HEK293 (cell line): ENCODE measurements around the gene LEPR.

ENCODE experiments used
- BCL11B ChIP-seq: fragments of 450-650 bp; formaldehyde crosslinking; IDR thresholded peaks from 2 replicates; pipeline ENCODE4 v1.5.1; 2016; ENCODE audit warnings: low read depth, missing biosample characterization, missing genetic modification characterization
- GLIS1 ChIP-seq: fragments of 450-650 bp; formaldehyde crosslinking; IDR thresholded peaks from 2 replicates; pipeline ENCODE4 v1.5.1; 2016; ENCODE audit warnings: missing biosample characterization, missing genetic modification characterization
- KLF1 ChIP-seq: fragments of 450-650 bp; formaldehyde crosslinking; IDR thresholded peaks from 2 replicates; pipeline ENCODE4 v1.5.1; 2016; ENCODE audit warnings: missing biosample characterization, missing genetic modification characterization
- SCRT2 ChIP-seq: fragments of 450-650 bp; formaldehyde crosslinking; IDR thresholded peaks from 2 replicates; pipeline ENCODE4 v1.5.1; 2016; ENCODE audit warnings: missing biosample characterization, missing genetic modification characterization
- WT1 ChIP-seq: fragments of 450-650 bp; formaldehyde crosslinking; IDR thresholded peaks from 2 replicates; pipeline ENCODE4 v1.5.1; 2016; ENCODE audit warnings: missing biosample characterization, missing genetic modification characterization
- ZBTB1 ChIP-seq: fragments of 450-650 bp; formaldehyde crosslinking; IDR thresholded peaks from 2 replicates; pipeline ENCODE4 v1.5.1; 2016; ENCODE audit warnings: missing biosample characterization, missing genetic modification characterization
- ZBTB17 ChIP-seq: fragments of 450-650 bp; formaldehyde crosslinking; IDR thresholded peaks from 2 replicates; pipeline ENCODE4 v1.5.1; 2016; ENCODE audit warnings: missing biosample characterization, missing genetic modification characterization
- ZBTB21 ChIP-seq: fragments of 450-650 bp; formaldehyde crosslinking; IDR thresholded peaks from 2 replicates; pipeline ENCODE4 v1.5.1; 2017; ENCODE audit warnings: missing biosample characterization, missing genetic modification characterization
- ZFP3 ChIP-seq: fragments of 450-650 bp; formaldehyde crosslinking; IDR thresholded peaks from 2 replicates; pipeline ENCODE4 v1.5.1; 2016; ENCODE audit warnings: low read depth, missing biosample characterization, missing genetic modification characterization
- ZNF112 ChIP-seq: fragments of 450-650 bp; formaldehyde crosslinking; IDR thresholded peaks from 2 replicates; pipeline ENCODE4 v1.5.0; 2017; ENCODE audit warnings: missing biosample characterization, missing genetic modification characterization
- ZNF138 ChIP-seq: fragments of 450-650 bp; formaldehyde crosslinking; IDR thresholded peaks from 2 replicates; pipeline ENCODE4 v1.5.1; 2016; ENCODE audit warnings: missing biosample characterization, missing genetic modification characterization, borderline replicate concordance
- ZNF2 ChIP-seq: fragments of 450-650 bp; formaldehyde crosslinking; IDR thresholded peaks from 2 replicates; pipeline ENCODE4 v1.5.1; 2016; ENCODE audit warnings: missing biosample characterization, missing genetic modification characterization
- ZNF214 ChIP-seq: fragments of 450-650 bp; formaldehyde crosslinking; IDR thresholded peaks from 2 replicates; pipeline ENCODE4 v1.5.1; 2017; ENCODE audit warnings: missing biosample characterization, mild to moderate bottlenecking, missing genetic modification characterization, borderline replicate concordance
- ZNF221 ChIP-seq: fragments of 450-650 bp; formaldehyde crosslinking; IDR thresholded peaks from 2 replicates; pipeline ENCODE4 v1.5.1; 2017; ENCODE audit warnings: missing biosample characterization, missing genetic modification characterization, borderline replicate concordance
- ZNF302 ChIP-seq: fragments of 450-650 bp; formaldehyde crosslinking; IDR thresholded peaks from 2 replicates; pipeline ENCODE4 v1.5.1; 2016; ENCODE audit warnings: missing biosample characterization, missing genetic modification characterization, low read depth
- ZNF311 ChIP-seq: fragments of 450-650 bp; formaldehyde crosslinking; IDR thresholded peaks from 2 replicates; pipeline ENCODE4 v1.5.1; 2017; ENCODE audit warnings: missing biosample characterization, missing genetic modification characterization, borderline replicate concordance
- ZNF37A ChIP-seq: fragments of 450-650 bp; IDR thresholded peaks from 2 replicates; pipeline ENCODE4 v1.5.1; 2018; ENCODE audit warnings: missing biosample characterization, missing genetic modification characterization
- ZNF433 ChIP-seq: fragments of 450-650 bp; formaldehyde crosslinking; IDR thresholded peaks from 2 replicates; pipeline ENCODE4 v1.5.1; 2016; ENCODE audit warnings: missing biosample characterization, missing genetic modification characterization, low read depth
- ZNF473 ChIP-seq: fragments of 450-650 bp; formaldehyde crosslinking; IDR thresholded peaks from 2 replicates; pipeline ENCODE4 v1.5.1; 2017; ENCODE audit warnings: missing biosample characterization, missing genetic modification characterization
- ZNF488 ChIP-seq: fragments of 450-650 bp; formaldehyde crosslinking; IDR thresholded peaks from 2 replicates; pipeline ENCODE4 v1.5.1; 2016; ENCODE audit warnings: missing biosample characterization, missing genetic modification characterization
- ZNF510 ChIP-seq: fragments of 450-650 bp; formaldehyde crosslinking; IDR thresholded peaks from 2 replicates; pipeline ENCODE4 v1.5.1; 2018; ENCODE audit warnings: mild to moderate bottlenecking, missing genetic modification characterization, missing biosample characterization; ENCODE audit not compliant: insufficient replicate concordance
- ZNF571 ChIP-seq: fragments of 450-650 bp; formaldehyde crosslinking; IDR thresholded peaks from 2 replicates; pipeline ENCODE4 v1.5.0; 2017; ENCODE audit warnings: missing biosample characterization, missing genetic modification characterization
- ZNF623 ChIP-seq: fragments of 450-650 bp; formaldehyde crosslinking; IDR thresholded peaks from 2 replicates; pipeline ENCODE4 v1.5.1; 2016; ENCODE audit warnings: missing biosample characterization, missing genetic modification characterization
- ZNF624 ChIP-seq: fragments of 450-650 bp; formaldehyde crosslinking; IDR thresholded peaks from 2 replicates; pipeline ENCODE4 v1.5.1; 2017; ENCODE audit warnings: missing biosample characterization, missing genetic modification characterization
- ZNF629 ChIP-seq: fragments of 450-650 bp; formaldehyde crosslinking; IDR thresholded peaks from 2 replicates; pipeline ENCODE4 v1.5.1; 2017; ENCODE audit warnings: missing biosample characterization, missing genetic modification characterization
- ZNF830 ChIP-seq: fragments of 450-650 bp; IDR thresholded peaks from 2 replicates; pipeline ENCODE4 v1.5.0; 2018; ENCODE audit warnings: missing biosample characterization, missing genetic modification characterization, low read depth, mild to moderate bottlenecking, moderate library complexity
- ZSCAN4 ChIP-seq: fragments of 450-650 bp; formaldehyde crosslinking; IDR thresholded peaks from 2 replicates; pipeline ENCODE4 v1.5.1; 2017; ENCODE audit warnings: missing biosample characterization, missing genetic modification characterization
- TF ChIP-seq, protein P1 (sequence below): fragments of 450-650 bp; formaldehyde crosslinking; IDR thresholded peaks from 2 replicates; pipeline ENCODE4 v1.5.1; 2017; ENCODE audit warnings: missing biosample characterization, missing genetic modification characterization
- TF ChIP-seq, protein P2 (sequence below): fragments of 450-650 bp; formaldehyde crosslinking; IDR thresholded peaks from 2 replicates; pipeline ENCODE4 v1.5.1; 2016; ENCODE audit warnings: missing biosample characterization, missing genetic modification characterization
- TF ChIP-seq, protein P3 (sequence below): fragments of 450-650 bp; formaldehyde crosslinking; IDR thresholded peaks from 2 replicates; pipeline ENCODE4 v1.5.1; 2016; ENCODE audit warnings: missing biosample characterization, missing genetic modification characterization
- TF ChIP-seq, protein P4 (sequence below): fragments of 450-650 bp; formaldehyde crosslinking; IDR thresholded peaks from 2 replicates; pipeline ENCODE4 v1.5.1; 2016; ENCODE audit warnings: missing biosample characterization, missing genetic modification characterization

LEPR gene

GRCh38 chr1:65420590-65421350 lies at the start of gene LEPR, which contains the start of gene LEPROT (continued):
- no peak for TF ChIP-seq ZNF302 (tag by site-specific recombination)
- TF ChIP-seq ZNF37A (tag by site-specific recombination) = no peak
- TF ChIP-seq, protein P1, sequence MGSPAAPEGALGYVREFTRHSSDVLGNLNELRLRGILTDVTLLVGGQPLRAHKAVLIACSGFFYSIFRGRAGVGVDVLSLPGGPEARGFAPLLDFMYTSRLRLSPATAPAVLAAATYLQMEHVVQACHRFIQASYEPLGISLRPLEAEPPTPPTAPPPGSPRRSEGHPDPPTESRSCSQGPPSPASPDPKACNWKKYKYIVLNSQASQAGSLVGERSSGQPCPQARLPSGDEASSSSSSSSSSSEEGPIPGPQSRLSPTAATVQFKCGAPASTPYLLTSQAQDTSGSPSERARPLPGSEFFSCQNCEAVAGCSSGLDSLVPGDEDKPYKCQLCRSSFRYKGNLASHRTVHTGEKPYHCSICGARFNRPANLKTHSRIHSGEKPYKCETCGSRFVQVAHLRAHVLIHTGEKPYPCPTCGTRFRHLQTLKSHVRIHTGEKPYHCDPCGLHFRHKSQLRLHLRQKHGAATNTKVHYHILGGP (tag by site-specific recombination) = no peak
- TF ChIP-seq KLF1 (tag by site-specific recombination) = 0 out of 2 replicates have a peak, but pooled peaks have one; percentile 45
- TF ChIP-seq WT1 = peak; percentile 62; the same call in 1 of the 2 replicates
- no peak for TF ChIP-seq ZNF311 (tag by site-specific recombination)
- TF ChIP-seq SCRT2 (tag by site-specific recombination) = no peak
- TF ChIP-seq ZNF214 = no peak
- TF ChIP-seq ZNF488 (tag by site-specific recombination) = no peak
- no peak for TF ChIP-seq ZNF138
- TF ChIP-seq ZNF473 (tag by site-specific recombination) = no peak
- no peak for TF ChIP-seq ZBTB1
- peak; percentile 70 for TF ChIP-seq ZNF2
- TF ChIP-seq ZNF510 (tag by site-specific recombination) = no peak
- TF ChIP-seq, protein P2, sequence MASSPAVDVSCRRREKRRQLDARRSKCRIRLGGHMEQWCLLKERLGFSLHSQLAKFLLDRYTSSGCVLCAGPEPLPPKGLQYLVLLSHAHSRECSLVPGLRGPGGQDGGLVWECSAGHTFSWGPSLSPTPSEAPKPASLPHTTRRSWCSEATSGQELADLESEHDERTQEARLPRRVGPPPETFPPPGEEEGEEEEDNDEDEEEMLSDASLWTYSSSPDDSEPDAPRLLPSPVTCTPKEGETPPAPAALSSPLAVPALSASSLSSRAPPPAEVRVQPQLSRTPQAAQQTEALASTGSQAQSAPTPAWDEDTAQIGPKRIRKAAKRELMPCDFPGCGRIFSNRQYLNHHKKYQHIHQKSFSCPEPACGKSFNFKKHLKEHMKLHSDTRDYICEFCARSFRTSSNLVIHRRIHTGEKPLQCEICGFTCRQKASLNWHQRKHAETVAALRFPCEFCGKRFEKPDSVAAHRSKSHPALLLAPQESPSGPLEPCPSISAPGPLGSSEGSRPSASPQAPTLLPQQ (tag by site-specific recombination) = peak; percentile 80
- TF ChIP-seq ZBTB21 (tag by site-specific recombination) = 0 out of 2 replicates have a peak, but pooled peaks have one; percentile 18
- TF ChIP-seq BCL11B (tag by site-specific recombination) = peak; percentile 60; the same call in 1 of the 2 replicates
- TF ChIP-seq ZFP3 = no peak
- no peak for TF ChIP-seq ZNF571 (tag by site-specific recombination)
- peak; percentile 78 for TF ChIP-seq ZBTB17 (tag by site-specific recombination)
- peak; percentile 37; the same call in 1 of the 2 replicates for TF ChIP-seq ZNF629 (tag by site-specific recombination)
- no peak for TF ChIP-seq ZNF623
- TF ChIP-seq ZNF830 (tag by site-specific recombination) = no peak
- TF ChIP-seq ZNF221 = no peak
- TF ChIP-seq ZSCAN4 (tag by site-specific recombination) = peak; percentile 20; the same call in 1 of the 2 replicates
- TF ChIP-seq, protein P3, sequence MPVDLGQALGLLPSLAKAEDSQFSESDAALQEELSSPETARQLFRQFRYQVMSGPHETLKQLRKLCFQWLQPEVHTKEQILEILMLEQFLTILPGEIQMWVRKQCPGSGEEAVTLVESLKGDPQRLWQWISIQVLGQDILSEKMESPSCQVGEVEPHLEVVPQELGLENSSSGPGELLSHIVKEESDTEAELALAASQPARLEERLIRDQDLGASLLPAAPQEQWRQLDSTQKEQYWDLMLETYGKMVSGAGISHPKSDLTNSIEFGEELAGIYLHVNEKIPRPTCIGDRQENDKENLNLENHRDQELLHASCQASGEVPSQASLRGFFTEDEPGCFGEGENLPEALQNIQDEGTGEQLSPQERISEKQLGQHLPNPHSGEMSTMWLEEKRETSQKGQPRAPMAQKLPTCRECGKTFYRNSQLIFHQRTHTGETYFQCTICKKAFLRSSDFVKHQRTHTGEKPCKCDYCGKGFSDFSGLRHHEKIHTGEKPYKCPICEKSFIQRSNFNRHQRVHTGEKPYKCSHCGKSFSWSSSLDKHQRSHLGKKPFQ (tag by site-specific recombination) = no peak
- TF ChIP-seq ZNF624 (tag by site-specific recombination) = no peak
- no peak; the same call in 1 of the 2 replicates for TF ChIP-seq GLIS1 (tag by site-specific recombination)
- TF ChIP-seq, protein P4, sequence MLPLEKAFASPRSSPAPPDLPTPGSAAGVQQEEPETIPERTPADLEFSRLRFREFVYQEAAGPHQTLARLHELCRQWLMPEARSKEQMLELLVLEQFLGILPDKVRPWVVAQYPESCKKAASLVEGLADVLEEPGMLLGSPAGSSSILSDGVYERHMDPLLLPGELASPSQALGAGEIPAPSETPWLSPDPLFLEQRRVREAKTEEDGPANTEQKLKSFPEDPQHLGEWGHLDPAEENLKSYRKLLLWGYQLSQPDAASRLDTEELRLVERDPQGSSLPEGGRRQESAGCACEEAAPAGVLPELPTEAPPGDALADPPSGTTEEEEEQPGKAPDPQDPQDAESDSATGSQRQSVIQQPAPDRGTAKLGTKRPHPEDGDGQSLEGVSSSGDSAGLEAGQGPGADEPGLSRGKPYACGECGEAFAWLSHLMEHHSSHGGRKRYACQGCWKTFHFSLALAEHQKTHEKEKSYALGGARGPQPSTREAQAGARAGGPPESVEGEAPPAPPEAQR (tag by site-specific recombination) = no peak
- TF ChIP-seq ZNF112 (tag by site-specific recombination) = no peak
- no peak for TF ChIP-seq ZNF433 (tag by site-specific recombination)
